Osteocyte (in vitro differentiated cells): Measurements from ENCODE around the gene PLCB2. TPM values are rescaled to one million over a fixed set of nuclear protein-coding genes. Genes with fewer than 3 reads are reported as not detected.

Source experiments
- DNase-seq: peaks from one replicate; pipeline ENCODE4 v3.0.0; 2021; ENCODE audit warnings: mixed read lengths; ENCODE audit not compliant: unreplicated experiment; ENCODE audit errors: extremely low spot score
- H3K27ac Mint-ChIP-seq: one replicate; pipeline ENCODE4 v1.8.0; 2021; ENCODE audit warnings: mild to moderate bottlenecking, mixed read lengths; ENCODE audit not compliant: unreplicated experiment
- H3K27me3 Mint-ChIP-seq: one replicate; pipeline ENCODE4 v1.8.0; 2021; ENCODE audit warnings: mixed read lengths; ENCODE audit not compliant: unreplicated experiment
- H3K36me3 Mint-ChIP-seq: one replicate; pipeline ENCODE4 v1.8.0; 2021; ENCODE audit warnings: mixed read lengths; ENCODE audit not compliant: unreplicated experiment
- H3K4me1 Mint-ChIP-seq: one replicate; pipeline ENCODE4 v1.8.0; 2021; ENCODE audit warnings: mixed read lengths; ENCODE audit not compliant: unreplicated experiment
- H3K4me3 Mint-ChIP-seq: one replicate; pipeline ENCODE4 v1.8.0; 2021; ENCODE audit warnings: mild to moderate bottlenecking, moderate library complexity, mixed read lengths; ENCODE audit not compliant: unreplicated experiment
- H3K9me3 Mint-ChIP-seq: one replicate; pipeline ENCODE4 v1.8.0; 2021; ENCODE audit warnings: mixed read lengths; ENCODE audit not compliant: unreplicated experiment
- total RNA-seq: library from RNA; stranded (reverse); gene quantifications from 2 replicates; pipeline ENCODE4 v1.2.1, GENCODE V29; 2021
- TF ChIP-seq, protein P1 (sequence below): fragments of 200-600 bp; sonication (generic); IDR thresholded peaks from 2 replicates; pipeline ENCODE4 v1.5.0; 2021; ENCODE audit warnings: antibody characterized with exemption, mild to moderate bottlenecking, moderate library complexity

PLCB2 gene
- total RNA-seq, 1 donor from 2014 or later: 0.40 TPM

DNA sequence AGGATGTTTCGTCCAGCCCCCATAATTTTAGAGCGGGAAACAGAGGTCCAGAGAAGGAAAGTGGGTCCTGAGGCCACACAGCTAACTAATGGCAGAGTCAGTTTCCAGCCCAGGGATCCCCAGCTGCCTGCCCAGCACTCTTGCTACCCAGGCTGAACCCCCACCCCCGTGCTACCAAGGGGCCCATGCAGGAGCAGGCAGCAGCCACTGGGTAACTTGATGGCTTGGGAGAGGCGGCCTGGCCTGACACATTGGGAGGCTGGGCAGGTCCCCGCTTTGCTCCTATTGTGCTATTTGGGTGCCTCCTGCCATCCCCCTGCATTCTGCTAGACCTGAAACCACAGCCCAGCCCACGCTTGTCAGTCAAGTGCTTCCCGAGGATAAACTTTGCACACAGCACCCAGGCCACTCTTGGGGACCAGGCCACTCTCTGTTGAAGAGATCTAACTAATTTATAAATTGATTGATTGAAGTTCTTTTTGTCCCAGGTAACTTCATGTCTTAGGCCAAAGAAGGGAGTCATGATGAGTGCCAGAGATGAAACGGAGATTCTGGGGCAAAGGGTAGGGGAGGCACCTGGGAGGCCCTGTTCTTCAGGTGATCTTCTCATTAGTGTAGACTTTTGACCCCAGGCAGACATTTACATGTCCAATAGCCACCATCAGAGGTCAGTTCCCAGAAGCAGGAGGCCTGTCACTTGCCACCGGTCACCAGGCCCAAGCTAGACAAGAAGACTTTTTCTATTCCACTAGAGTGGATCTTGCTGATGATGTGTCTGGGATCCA, 61.9 kb downstream of the PLCB2 start:
- Mint-ChIP-seq H3K27ac (no peak overlapping the region), H3K36me3 (no peaks in the 10 kb centered on the region), H3K27me3 (no peaks in the 10 kb centered on the region), H3K4me3 (no peak overlapping the region), H3K4me1 (no peaks in the 10 kb centered on the region), H3K9me3 (no peaks in the 10 kb centered on the region)
- no peak for DNase-seq
- TF ChIP-seq, protein P1, sequence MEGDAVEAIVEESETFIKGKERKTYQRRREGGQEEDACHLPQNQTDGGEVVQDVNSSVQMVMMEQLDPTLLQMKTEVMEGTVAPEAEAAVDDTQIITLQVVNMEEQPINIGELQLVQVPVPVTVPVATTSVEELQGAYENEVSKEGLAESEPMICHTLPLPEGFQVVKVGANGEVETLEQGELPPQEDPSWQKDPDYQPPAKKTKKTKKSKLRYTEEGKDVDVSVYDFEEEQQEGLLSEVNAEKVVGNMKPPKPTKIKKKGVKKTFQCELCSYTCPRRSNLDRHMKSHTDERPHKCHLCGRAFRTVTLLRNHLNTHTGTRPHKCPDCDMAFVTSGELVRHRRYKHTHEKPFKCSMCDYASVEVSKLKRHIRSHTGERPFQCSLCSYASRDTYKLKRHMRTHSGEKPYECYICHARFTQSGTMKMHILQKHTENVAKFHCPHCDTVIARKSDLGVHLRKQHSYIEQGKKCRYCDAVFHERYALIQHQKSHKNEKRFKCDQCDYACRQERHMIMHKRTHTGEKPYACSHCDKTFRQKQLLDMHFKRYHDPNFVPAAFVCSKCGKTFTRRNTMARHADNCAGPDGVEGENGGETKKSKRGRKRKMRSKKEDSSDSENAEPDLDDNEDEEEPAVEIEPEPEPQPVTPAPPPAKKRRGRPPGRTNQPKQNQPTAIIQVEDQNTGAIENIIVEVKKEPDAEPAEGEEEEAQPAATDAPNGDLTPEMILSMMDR: no peak

DNA sequence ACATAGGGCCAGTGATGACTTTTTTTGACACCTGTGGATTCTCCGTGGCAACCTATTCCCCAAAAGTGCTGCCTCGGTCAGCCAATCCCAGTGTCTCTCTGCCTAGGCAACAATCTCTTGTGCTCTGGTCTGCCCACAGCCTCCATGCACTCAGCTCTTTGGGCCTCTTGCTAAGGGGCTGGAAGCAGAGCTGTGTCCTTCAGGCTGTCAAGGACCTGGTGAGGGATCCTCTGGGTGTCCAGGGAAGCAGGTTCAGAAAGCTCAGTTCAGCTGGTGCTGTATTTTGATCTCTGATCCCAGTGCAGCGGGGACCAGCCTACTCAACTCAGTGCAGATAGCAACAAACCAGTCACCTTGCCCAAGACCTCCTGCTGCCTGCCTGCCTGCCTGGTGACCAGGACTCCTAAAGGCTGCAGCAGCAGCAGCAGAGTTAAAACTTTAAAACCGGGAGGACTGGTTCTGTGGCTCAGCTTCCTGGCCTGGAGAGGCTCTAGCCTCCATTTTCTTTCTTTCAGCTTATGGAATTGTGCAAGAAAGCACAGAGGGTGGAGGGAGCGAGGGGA, 62.7 kb downstream of the PLCB2 start:
- no peaks in the 10 kb centered on the region for H3K36me3 Mint-ChIP-seq
- no peaks in the 10 kb centered on the region for H3K4me1 Mint-ChIP-seq
- no peak overlapping the region for H3K27ac Mint-ChIP-seq
- TF ChIP-seq, protein P1: no peak
- H3K9me3 Mint-ChIP-seq: no peaks in the 10 kb centered on the region
- H3K4me3 Mint-ChIP-seq: no peak overlapping the region
- no peaks in the 10 kb centered on the region for H3K27me3 Mint-ChIP-seq
- DNase-seq: no peak

DNA sequence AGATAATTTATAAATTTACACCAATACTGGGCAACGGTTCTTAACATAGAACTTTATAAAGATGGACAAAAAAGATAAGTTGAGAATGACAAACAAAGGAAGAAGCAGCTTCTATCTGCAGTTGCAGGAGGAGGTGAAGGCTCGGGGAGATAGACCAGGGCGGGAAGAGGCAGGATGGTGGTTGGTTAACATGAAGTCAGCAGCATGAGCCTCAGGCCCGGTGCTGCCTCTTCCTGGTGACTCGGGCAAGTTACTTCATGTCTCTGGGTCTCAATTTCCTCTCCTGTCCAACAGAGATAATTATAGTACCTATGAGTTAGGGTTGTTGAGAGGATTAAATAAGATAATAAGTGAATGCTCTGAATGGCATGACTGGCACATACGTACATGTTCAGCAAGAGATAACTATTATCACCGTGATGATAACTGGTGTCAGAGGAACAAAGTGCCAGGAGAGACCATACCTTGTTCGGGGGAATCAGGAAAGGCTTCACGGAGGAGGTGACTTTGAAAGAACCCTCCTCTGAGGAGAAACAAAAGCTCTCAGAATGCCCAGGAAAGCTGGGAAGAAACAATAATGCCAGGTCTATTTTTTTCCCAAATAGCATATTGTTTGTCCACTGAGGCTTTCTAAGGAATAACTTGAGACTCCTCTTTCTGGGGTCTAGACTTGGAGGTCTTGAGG, 64.5 kb downstream of the PLCB2 start:
- peaks cover under 1% of the 10 kb centered on the region for H3K27me3 Mint-ChIP-seq
- no peaks in the 10 kb centered on the region for H3K9me3 Mint-ChIP-seq
- no peak overlapping the region for H3K4me3 Mint-ChIP-seq
- peaks cover 6% of the 10 kb centered on the region for H3K4me1 Mint-ChIP-seq
- H3K36me3 Mint-ChIP-seq: no peaks in the 10 kb centered on the region
- no peak for DNase-seq
- TF ChIP-seq, protein P1: no peak
- H3K27ac Mint-ChIP-seq: no peak overlapping the region

DNA sequence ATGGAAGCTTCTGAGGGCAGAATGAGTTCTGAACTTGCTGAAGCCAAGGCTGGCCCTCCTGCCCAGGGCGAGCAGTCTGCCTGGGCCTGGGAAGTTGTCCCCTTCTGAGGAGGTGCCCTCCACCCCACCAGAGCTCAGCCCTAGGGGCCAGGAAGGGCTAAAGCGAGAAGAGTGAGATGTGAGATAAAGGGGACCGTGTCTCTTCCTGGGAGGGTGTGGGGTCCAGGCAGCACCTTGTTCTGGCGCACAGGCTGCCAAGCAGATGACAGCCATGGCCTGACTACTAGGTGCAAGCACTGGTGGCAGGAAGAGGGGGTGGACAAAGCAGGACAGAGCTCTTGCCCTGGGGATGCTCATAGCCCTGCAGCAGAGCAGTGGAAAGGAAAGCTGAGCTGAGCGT, 65.1 kb downstream of the PLCB2 start:
- Mint-ChIP-seq H3K27me3 (peaks cover 4% of the 10 kb centered on the region), H3K27ac (no peak overlapping the region), H3K4me1 (peaks cover 9% of the 10 kb centered on the region), H3K4me3 (no peak overlapping the region), H3K9me3 (no peaks in the 10 kb centered on the region), H3K36me3 (no peaks in the 10 kb centered on the region)
- TF ChIP-seq, protein P1: no peak
- peak; percentile 76 for DNase-seq

DNA sequence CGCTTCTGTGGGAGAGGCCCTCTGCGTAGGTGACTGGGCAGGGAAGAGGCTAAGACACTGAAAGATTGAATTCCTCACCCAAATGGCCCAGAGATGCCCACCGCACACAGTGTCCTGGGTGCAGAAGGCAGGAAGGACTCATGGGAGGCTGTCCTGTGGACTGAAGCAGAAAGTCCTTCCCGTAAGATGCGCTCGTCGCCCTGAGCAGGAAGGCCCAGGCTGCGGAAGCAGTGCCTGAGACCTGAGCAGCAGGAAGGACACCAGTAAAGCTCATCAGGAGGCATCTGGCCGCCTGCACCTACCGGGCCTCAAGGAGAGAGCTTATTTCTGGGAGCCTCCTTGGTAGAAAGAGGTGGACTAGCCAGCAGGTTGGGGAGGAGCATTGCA, 65.5 kb downstream of the PLCB2 start:
- Mint-ChIP-seq H3K4me1 (peaks cover 9% of the 10 kb centered on the region), H3K27me3 (peaks cover 4% of the 10 kb centered on the region), H3K9me3 (no peaks in the 10 kb centered on the region), H3K36me3 (no peaks in the 10 kb centered on the region), H3K4me3 (no peak overlapping the region), H3K27ac (no peak overlapping the region)
- peak; percentile 62 for DNase-seq
- TF ChIP-seq, protein P1: no peak
